HG03196 (cell line): Measurements from ENCODE around the gene ATF7IP2.
"Not testable (repeated sequence)": the region's sequence is repeated elsewhere in the genome, so short reads cannot be mapped to it uniquely, and the experiment has no call there.

Experiments
- ATAC-seq: cut with Tn5 transposase; IDR thresholded peaks from one replicate; pipeline ENCODE4 v1.9.1; 2021; ENCODE audit not compliant: unreplicated experiment

ATF7IP2 gene

DNA sequence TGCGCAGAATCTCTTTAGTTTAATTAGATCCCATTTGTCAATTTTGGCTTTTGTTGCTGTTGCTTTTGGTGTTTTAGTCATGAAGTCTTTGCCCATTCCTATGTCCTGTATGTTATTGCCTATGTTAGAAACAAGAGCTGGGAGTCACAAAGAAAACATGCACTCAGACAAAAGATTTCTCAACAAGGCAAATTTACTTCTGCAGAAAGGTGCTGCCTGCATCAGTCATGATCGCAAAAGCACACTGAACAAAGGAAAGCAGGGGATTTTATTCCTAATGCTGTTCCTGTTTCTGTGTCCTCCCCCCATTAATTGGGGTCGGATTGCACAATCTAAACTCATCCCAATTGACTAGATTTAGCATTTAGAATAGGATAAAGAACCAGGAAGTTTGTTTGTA lies 55.9 kb downstream of the ATF7IP2 start:
- ATAC-seq: no peak

DNA sequence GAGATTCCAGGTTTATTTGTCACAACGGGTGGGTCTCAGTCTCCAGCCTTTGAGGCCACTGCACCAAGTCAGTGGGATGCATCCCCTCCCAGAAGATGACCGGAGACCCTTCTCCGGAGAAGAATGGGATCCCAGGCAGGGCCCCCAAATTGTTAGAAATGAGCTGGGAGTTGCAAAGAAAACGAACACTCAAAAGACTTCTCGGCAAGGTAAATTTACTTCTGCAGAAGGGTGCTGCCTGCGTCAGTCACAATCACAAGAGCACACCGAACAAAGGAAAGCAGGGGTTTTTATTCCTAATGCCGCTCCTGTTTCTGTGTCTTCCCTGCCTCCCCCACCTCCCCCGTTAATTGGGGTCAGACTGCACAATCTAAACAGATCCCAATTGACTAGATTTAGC lies 61.4 kb downstream of the ATF7IP2 start:
- no peak for ATAC-seq

GRCh38 chr16:10452208-10453158 lies 66.6 kb downstream of the ATF7IP2 start:
- not testable (repeated sequence) for ATAC-seq

DNA sequence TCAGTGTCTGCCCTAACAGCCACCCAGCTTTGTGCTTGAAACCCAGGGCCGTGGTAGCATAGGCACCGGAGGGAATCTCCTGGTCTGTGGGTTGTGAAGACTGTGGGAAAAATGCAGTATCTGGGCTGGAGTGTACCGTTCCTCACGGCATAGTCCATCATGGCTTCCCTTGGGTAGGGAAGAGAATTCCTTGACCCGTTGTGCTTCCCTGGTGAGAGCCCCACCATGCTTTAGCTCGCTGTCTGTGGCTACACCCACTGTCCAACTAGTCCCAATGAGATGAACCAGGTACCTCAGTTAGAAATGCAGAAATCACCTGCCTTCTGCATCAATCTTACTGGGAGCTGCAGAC lies 67.3 kb downstream of the ATF7IP2 start:
- no peak for ATAC-seq

DNA sequence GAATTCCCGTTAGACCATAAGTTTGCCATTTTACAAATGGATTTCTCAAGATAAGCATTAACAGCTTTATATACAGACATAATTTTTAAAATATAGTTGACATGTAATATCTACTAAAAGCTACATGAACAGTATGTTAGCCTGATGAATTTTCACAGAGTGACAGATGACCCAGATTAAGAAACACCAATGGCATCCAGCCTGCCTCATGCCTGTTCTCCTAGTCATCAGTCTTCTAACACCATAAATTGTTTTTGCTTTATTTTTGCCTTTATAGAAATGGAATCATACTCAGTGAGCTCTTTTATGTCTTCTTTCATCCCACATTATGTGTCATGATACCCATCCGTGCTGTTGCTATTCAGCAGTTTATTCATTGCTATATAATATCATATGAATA lies 80.0 kb downstream of the ATF7IP2 start:
- ATAC-seq: no peak

GRCh38 chr16:10466313-10466712 lies 80.5 kb downstream of the ATF7IP2 start:
- no peak for ATAC-seq

GRCh38 chr16:10466861-10467260 lies 81.0 kb downstream of the ATF7IP2 start:
- ATAC-seq: no peak

- not testable (repeated sequence) for ATAC-seq
These were observed 90.8 kb downstream of the ATF7IP2 start for GRCh38 chr16:10476636-10477035.

DNA sequence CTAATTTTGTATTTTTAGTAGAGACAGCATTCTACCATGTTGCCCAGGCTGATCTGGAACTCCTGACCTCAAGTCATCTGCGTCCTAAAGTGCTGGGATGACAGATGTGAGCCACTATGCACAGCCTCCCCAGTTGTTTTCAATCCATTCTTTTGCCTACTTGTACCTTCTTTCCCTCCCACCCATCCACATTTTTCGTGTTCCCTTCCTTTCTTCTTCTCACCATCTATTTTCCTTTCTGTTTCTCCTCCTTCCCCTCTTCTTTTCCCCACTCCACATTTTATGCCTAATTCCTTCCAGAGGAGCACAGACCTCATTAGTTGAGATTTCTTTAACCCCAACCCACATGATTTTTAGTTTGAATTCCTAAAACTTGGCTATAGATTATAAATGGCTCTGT lies 94.3 kb downstream of the ATF7IP2 start:
- no peak for ATAC-seq

DNA sequence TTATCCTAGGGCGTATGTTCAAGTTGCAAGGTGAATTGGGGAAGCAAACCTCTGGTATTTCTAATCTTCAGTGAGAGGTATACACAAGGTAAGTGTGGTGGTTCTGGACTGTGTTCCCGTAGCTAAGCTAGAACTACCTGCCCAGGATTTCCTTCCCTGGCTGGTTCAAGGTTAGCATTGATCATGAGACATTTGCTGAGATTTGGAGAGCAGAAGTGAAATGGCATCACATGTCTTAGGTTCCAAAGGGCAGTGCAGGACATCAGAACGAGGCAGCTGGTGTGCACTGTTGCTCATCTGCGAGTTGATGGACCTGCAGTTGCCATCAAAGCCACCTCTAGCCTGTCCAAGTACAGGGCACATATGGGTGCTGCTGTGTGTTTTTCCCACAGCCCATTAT lies 99.3 kb downstream of the ATF7IP2 start:
- ATAC-seq: no peak

DNA sequence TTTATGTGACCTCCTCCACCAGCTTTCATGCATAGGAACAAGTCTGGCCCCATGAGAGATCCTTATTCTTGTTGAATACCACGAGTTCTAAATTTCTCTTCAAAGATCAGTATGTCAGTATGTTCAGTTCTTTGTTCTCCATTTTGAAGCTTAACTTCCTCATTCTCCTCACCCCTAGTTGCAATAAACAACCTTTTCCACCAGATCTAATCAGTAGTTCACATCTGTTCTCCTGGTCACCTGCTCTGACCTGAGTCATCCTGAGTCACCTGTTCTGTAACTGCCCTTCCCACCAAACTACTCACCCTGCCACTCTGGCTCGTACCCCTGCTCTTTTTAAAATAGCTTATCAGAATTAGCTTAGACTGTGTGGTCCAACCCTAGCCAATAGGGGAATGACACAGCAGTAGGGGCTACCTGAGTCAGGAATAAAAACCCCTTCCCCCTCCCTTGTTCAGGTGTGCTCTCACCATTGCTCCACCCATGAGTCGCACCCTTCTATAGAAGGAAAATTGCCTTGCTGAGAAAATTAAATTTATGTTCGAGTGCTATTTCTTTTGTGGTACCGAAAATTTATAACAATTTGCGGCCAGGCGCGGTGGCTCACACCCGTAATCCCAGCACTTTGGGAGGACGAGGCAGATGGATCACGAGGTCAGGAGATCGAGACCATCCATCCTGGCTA lies 100.0 kb downstream of the ATF7IP2 start:
- ATAC-seq: no peak

GRCh38 chr16:10490141-10490540 lies 104.3 kb downstream of the ATF7IP2 start:
- no peak for ATAC-seq

DNA sequence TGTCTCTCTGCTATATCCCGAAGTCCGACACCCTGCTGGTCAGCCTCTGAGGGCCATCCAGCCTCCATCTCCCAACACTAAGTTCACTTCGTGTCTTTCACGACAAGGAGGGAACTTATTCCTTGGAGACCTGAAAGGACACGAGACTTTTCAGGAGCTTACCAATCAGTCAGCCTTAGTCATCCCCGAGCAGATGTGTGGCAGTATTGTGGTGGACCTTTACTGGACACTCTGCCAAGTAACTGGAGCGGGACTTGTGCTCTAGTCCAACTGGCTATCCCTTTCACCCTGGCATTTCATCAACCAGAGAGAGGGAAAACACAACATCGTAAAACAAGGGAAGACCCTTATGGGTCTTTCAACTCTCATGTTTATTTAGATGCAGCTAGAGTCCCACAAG lies 107.4 kb downstream of the ATF7IP2 start:
- ATAC-seq: no peak

DNA sequence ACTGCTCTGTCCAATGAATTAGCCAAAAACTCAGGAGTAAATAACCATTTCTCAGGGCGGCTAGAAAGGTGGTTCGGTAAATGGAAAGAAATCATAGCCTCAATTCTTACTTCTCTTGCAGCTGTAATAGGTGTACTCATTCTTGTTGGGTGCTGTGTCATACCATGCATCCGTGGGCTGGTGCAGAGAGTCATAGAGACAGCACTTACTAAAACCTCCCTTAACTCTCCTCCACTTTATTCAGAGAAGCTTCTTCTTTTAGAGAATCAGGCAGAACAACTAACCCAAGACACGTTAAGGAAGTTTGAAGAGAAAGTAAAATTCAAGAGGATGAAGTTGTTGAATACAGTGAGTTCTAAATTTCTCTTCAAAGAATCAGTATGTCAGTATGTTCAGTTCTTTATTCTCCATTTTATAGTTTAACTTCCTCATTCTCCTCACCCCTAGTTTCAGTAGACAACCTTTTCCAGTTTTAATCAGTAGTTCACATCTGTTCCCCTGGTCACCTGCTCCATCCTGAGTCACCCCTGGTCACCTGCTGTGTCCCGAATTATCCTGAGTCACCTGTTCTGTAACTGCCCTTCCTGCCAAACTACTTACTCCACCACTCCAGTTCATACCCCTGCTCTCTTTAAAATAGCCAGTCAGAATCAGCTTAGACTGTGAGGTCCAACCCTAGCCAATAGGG lies 108.6 kb downstream of the ATF7IP2 start:
- ATAC-seq: no peak

DNA sequence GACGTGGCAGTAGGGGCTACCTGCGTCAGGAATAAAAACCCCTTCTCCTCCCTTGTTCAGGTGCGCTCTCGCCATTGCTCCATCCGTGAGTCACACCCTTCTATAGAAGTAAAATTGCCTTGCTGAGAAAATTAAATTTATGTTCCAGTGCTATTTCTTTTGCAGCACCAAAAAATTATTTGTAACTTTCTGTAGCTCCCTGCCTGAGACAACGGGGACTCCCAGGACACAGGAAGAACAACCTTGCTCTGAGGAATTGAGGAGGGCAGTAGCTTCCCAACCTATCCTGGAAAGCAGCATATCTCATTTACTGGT lies 109.1 kb downstream of the ATF7IP2 start:
- ATAC-seq: no peak

GRCh38 chr16:10497132-10498101 lies 111.6 kb downstream of the ATF7IP2 start:
- no peak for ATAC-seq

DNA sequence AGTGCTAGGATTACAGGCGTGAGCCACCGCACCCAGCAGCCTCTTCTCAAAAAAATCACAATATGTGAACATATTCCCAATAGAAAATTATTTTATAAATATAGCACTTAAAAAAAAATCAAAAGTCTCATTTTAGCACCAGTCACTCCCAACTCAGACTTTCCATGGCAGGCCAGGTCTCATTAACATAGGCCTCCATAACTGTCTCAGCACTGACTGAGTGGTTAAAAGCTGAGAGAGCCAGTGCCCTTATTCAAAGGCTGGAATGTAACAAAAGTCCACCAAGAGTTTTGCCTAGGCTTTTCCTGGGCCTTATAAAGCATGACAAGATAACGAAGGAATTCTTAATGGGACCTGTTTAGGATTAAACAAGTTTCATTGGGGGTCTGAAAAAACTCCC lies 114.7 kb downstream of the ATF7IP2 start:
- ATAC-seq: no peak

GRCh38 chr16:10501016-10501607 lies 115.3 kb downstream of the ATF7IP2 start:
- no peak for ATAC-seq

DNA sequence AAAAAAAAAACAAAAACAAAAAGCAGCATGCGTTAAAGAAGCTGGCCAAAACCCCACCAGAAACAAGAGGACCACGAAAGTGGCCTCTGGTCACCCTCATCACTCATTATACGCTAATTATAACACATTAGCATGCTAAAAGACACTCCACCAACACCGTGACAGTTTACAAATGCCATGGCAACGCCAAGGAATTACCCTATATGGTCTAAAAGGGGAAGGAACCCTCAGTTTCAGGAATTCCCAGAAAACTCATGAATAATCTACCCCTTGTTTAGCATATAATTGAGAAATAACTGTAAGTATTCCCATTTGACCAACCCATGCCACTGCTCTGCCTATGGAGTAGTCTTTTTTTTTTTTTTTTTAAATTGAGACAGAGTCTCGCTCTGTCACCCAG lies 116.9 kb downstream of the ATF7IP2 start:
- ATAC-seq: no peak

- no peak for ATAC-seq
These were observed 118.6 kb downstream of the ATF7IP2 start for GRCh38 chr16:10504404-10504885.
